KG1 (cell line): Measurements from ENCODE around the gene RTTN.
"Not testable (repeated sequence)": the region's sequence is repeated elsewhere in the genome, so short reads cannot be mapped to it uniquely, and the experiment has no call there.

Experiments
- DNase-seq: peaks from one replicate; lab custom pipeline; 2025; lab: John Stamatoyannopoulos, UW

RTTN gene

DNA sequence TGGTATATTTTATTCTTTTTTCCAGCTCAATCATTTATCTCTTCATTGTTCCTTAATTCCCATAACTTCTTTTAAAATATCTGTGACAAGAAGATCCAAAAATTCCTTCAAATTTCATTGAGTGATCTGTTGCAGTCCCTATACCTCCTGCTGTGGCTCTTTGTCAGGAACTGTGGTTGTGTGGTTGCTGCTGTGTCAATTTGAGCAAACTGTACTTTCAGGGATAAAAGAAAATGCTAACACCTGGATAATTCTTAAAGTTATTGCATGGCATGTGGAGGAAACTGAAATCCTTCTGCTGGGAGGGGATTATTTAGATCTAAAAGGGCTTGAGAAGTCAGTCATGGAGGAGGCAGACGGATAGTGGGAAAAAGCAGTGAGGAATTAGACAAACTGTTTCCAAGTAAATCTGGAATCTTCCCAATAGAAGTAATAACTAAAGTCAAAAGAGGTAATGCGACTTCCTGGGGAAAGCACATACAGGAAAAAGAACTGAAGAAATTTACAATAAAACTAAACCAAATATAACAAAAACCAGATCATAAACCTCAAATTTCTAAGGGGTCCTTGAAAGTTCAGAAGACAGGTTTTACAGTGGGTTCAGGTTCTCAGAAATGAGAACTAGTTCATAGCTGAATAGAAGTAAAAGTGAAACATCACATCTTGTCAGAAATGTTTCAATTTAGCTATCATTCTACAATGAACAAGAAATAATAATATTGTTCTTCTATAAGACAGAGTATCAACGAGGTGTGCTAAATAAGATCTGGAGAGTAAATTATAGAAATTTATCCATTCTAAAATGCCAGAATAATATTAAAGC lies 224.3 kb downstream of the RTTN start:
- no peak for DNase-seq

DNA sequence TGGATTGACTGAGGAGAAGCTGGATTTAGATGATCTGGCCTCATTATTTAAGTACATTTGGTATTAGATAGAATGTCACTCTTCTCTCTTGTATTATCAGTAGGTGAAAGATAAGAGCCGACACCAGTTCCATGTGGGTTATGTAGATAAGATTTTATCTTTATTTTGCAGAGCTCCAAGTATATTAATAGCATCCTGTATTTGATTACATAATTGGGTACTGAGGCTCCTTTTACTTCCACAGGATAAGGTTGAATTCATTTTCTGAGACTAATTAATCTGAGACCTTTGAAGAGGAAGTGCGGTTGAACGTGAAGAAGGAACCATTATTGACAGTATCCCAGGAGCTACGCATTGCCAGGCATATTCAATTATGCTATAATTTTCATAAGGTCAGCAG lies 225.0 kb downstream of the RTTN start:
- no peak for DNase-seq

GRCh38 chr18:69978732-69979715 lies 226.5 kb downstream of the RTTN start:
- DNase-seq, result no peak

DNA sequence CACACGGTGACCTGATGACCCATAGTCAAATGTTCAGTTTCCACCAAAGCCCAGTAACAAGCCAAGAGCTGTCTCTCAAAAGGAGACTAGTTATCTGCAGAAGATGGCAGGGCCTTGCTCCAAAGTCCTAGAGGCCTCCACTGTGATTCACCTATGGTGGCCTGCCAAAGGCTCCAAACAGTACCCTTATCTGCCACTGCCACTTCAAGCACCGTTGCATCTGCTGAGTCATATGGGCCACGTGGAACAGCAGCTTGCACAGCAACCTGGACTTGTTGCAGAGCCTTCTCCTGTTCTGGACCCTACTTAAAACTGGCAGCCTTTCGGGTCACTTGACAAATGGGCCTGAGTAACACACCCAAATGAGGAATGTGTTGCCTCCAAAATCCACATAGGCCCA lies 230.2 kb downstream of the RTTN start:
- DNase-seq, result not testable (repeated sequence)

- DNase-seq, result no peak
Measured at GRCh38 chr18:69974365-69974764, 231.1 kb downstream of the RTTN start.

- DNase-seq, result no peak
Measured at GRCh38 chr18:69969491-69969890, 236.0 kb downstream of the RTTN start.

DNA sequence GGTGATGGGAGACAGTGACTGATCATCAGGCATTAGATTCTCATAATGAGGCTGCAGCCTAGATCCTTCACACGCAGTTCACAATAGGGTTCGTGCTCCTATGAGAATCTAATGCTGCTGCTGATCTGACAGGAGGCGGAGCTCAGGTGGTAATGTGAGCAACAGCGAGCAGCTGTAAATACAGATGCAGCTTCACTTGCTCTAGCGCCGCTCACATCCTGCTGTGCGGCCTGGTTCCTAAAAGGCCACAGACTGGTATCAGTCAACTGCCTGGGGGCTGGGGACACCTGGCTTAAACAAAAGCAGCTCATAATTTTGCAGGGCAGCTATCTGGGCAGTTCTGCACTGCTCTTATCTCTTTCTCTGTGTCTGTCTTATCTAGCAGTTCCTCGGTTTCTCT lies 237.4 kb downstream of the RTTN start:
- DNase-seq, result no peak

DNA sequence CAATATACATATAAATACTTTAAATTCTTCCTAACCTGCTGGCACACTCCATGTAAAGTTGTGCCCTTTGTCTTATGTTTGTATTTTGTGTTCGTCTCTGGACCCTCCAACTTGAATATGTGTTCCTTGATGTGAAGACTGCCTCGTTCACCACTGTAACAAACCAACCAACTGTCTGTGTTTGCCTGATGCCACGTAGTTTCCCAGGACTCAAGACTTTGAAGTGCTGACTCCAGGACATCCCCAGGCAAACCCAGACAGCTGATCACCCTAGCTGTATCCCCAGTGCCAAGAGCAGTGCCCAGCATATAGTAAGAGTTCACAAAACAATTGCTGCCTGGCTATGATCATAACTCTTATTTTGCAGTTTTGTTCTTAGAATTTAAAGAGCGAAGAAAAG lies 242.3 kb downstream of the RTTN start:
- no peak for DNase-seq

DNA sequence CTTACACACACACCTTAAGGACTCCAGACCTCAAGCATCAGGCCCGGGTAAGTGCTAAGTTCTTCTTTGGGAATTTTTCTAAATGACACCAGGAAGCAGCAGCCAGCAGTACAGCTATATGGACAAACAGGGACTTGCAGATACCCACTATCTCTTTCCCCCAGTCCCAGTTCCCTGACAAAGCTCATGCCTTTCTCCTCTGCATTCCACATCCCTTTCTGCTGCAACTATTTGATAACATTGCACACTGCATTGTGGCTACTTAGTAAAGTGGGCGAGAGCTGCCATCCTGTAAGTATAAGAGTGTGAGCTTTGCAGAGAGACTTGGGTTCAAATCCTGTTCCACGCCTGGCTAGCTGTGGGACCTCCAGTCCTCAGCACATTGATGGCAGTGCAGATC lies 243.8 kb downstream of the RTTN start:
- DNase-seq, result no peak

DNA sequence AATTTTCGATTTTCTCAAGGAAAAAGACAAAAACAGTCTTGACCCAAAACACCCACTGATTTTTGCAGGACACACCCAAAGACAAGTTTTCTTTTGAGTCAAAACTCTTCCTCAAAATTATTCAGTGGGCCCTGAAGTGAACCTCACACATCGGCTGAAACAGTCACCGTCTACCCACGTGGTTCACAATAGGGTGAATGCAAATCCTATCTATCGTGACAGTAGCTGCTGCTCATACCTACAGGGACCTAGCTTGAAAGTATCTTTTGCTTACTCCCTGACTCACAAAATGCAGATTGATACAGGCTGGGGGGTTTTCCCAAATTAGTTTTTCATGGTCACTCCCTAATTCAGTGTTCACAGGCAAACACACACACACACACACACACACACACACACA lies 247.1 kb downstream of the RTTN start:
- no peak for DNase-seq

- no peak for DNase-seq
Measured at GRCh38 chr18:69957747-69958146, 247.7 kb downstream of the RTTN start.

GRCh38 chr18:69956665-69957620 lies 248.5 kb downstream of the RTTN start:
- no peak for DNase-seq

- DNase-seq, result no peak
Measured at GRCh38 chr18:69956057-69956456, 249.4 kb downstream of the RTTN start.

GRCh38 chr18:69954719-69955480 lies 250.6 kb downstream of the RTTN start:
- no peak for DNase-seq

- DNase-seq, result no peak
Measured at GRCh38 chr18:69953191-69953590, 252.3 kb downstream of the RTTN start.
